HL-60/S4 treated with retinoic acid at 250 ng/mL for 4 days and 3 days (cell line): ENCODE data around the gene NSD2.

Experiments
- in situ Hi-C: fragments of 300-500 bp; cut with MboI; formaldehyde crosslinking; loops from 2 replicates; pipeline ENCODE4 v1.7.0; 2022; ENCODE audit warnings: low sequenced_read_pairs

Gene NSD2

DNA sequence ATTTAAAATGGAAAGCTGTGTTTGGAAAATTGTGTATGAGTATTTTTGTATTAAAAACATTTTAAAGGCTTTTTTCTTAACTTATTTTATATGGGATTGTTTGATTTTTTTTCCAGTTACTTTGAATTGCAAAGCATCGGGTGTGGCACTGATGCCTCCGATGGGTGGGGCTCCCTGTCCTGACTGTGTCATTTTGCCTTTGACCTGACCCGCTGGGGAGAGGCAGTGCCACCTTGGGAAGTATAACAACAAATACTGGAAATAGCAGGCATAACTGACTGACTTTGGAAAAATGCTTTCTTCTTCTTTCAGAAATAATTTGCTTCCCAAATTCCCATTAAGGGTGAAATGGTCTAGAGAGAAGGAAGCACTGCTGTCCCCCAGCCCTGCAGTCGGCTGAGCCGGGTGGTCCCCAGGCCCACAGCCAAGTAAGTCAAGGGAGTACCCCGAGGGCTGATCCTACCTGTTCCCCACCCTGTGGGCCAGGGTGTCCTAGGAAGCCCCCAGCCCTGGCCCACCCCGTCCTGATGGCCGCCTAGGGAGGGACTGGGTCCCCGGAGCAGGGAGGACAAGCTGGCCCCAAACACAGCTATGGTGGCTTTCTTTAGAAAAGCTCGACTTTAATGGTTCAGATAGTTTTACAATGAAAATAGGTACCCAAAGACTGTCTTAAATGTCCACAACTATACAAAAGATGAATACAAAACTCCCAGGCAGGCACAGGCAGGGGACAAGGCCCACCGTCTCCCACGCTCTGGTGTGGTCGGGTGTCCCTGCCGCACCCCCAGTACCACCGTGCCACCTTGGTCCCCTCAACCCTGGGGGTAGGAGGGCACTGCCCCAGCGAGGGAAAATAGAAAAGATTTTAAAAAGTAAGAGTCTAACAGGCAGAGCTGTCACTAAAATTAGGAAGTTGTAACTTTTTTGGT is 111.2 kb downstream of the NSD2 start:
- in situ Hi-C loops = no loop called here

GRCh38 chr4:1983053-1983845 is 112.1 kb downstream of the NSD2 start:
- in situ Hi-C loops = no loop called here

DNA sequence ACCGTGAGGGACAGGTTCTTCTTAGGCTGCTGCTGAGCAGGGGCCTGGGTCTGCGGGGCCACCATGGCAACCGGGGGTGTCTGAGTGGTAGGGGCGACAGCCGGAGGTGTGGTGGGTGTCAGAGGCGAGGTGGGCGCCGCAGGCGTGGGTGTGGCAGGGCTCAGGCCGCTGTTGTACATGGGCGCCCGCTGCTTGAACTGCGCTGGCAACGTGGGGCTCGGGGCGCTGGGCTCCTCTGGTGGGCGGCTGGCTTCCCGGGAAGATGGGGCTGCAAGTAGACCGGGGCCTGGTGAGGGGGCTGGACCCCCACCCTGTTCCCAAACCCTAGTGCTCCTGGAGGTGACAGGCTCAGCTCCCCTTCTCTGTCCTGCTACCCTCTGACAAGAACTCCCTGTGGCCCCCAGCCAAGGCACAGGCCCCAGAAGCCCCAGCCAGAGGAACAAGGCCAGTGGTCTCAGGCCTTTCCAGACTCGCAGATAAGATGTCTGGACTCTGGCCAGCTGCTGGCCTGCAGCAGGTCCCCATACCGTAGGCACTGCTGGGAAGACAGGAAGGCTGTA is 112.7 kb downstream of the NSD2 start:
- in situ Hi-C loops = no loop called here

DNA sequence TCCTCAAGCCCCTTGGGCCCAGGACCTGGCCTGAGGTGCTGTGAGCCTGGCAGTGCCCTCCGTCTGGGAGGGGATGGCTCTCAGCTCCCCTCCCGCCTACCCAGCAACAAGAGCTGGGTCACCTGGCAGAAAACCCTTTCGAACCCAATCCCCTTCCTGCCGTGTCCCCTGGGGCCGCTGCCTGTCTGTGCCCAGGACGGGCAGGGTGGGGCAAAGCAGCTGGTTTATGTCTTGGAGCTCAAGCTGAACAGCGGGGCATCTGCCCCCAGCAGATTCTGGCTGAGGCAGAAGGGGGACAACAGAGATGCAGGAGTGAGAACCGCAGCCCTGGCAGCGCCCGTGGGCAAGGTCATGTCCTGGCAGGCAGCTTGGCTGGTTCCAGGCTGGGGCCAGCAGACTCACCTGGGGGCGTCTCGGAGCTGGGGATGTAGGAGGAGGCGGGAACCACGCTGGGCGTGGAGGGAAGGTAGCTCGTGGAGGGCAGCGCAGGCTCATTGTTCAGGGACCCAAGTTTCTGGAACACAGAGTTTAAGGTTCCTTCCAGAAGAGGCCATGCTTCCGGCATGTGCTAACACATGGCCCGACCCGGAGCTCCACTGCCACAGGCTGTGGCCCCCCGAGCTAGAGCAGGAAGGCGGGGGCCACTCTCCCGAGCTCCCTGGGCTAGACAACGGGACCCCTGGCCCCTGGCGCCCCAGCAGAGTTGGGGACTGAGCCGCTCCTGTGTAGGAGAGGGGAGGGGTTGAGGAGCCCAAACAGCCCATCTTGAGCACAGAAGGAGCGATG is 113.4 kb downstream of the NSD2 start:
- in situ Hi-C loops = no loop called here

GRCh38 chr4:1985294-1985693 is 114.1 kb downstream of the NSD2 start:
- in situ Hi-C loops = no loop called here

GRCh38 chr4:1985780-1986577 is 114.8 kb downstream of the NSD2 start:
- in situ Hi-C loops = no loop called here

GRCh38 chr4:1986578-1987210 is 115.5 kb downstream of the NSD2 start:
- in situ Hi-C loops = no loop called here

DNA sequence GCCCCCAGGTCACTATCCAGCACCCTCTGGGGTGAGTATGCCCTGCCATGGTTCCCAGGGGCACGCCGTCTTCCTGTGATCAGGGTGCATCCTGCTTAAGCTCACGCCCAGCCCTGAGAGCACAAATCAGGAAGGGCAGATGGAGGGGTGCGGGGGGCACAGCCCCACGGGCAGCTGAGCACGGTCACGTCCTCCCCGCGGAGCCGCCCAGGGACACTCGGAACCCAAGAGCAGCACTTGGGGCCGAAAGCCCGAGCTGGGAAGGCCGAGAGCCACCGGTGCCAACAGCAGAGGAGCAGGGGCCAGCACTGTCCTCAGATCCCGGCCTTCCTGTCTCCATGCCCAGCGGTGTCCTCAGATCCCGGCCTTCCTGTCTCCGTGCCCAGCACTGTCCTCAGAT is 116.1 kb downstream of the NSD2 start:
- in situ Hi-C loops = no loop called here

DNA sequence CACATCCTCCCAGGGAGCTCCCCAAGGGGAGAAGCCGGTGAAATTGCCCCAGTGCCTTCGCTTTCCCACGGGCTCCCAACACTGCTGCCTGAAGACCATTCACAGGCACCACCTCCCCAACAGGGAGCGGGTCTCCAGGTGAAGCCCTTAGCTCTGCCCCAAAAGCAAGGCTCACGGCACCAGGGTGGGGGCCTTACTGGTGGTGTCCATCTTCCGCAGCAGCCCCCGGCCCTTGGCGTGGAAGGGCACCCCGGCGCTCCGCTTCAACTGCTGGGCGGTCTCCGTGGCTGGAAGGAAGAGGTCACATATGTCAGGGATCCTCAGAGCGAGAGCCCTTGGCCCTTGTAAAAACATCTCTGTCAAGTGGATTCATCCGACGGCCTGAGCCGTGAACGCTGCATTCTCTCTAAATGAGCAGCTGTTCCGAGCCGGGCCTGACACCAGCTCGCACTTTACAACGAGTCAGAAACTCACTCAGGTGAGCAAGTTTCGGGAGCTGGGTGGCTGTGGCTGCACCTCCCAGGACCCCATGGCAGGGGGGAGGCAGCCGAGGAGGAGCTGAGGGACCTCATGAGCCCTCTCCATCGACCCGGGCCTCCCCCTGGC is 116.6 kb downstream of the NSD2 start:
- in situ Hi-C loops = no loop called here

GRCh38 chr4:1988327-1988724 is 117.1 kb downstream of the NSD2 start:
- in situ Hi-C loops = no loop called here

- in situ Hi-C loops = no loop called here
These were observed 118.5 kb downstream of the NSD2 start for GRCh38 chr4:1989533-1990347.

DNA sequence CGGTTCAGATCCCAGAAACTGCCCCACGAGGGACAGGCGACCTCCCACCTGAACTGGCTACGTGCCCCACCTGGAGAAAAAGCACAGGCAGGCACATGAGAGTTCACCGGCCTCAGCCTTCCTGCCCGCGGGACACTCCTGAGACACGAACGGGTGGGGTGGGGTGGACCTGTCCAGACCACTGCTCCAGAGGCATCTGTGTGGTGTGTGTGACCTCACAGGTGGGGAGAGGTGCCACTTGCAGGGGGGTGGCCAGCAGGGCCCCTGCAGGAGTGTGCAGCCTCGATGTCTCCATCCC is 119.1 kb downstream of the NSD2 start:
- in situ Hi-C loops = no loop called here

DNA sequence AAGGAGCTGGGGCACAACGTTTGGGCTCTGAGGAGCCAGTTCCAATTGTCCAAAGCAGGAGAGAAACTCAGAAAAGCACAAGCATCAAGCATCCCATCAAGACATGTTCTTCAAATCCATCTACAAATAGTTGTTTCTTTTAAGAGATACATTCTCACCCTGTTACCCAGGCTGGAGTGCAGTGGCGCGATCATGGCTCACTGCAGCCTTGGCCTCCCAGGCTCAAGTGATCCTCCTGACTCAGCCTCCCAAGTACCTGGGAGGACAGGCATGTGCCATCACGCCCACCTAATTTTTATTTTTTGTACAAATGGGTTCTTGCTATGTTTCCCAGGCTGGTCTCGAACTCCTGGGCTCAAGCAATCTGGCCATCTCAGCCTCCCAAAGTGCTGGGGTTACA is 119.5 kb downstream of the NSD2 start:
- in situ Hi-C loops = no loop called here

GRCh38 chr4:1991087-1991486 is 119.9 kb downstream of the NSD2 start:
- in situ Hi-C loops = no loop called here

GRCh38 chr4:1991596-1992434 is 120.6 kb downstream of the NSD2 start:
- in situ Hi-C loops = no loop called here

DNA sequence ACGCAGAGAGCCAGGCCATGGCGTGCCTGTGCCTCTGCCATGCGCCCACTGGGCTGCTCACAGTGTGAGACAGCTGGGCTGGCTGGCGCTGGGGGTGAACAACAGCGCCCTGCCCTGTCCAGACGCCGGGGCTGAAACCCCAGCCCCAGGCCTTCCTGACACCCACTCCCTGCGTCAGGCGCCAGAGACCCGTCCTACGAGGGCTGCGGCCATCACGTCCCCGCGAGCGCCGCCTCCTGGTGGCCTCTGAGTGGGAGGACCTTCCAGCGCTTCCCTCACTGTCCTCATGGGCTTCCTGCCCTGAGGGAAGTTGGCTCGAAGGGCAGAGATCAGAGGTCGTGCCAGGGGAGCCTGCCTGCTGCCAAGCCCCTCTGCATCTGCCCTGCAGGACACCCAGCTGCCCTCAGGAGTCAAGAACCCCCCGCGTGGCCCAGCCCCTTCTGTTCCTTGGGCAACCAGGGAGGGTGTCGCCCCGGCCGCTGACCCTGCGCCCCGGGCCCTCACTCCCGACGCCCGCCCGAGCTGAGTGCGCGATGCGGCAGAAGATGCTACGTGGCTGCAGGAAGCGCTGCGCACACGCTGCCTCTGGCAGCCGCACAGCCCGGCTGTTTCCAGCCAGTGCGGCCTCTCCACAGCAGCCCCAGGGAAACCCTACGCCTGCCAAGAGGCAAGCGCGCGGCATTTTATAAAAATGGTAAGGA is 121.4 kb downstream of the NSD2 start:
- in situ Hi-C loops = no loop called here

- in situ Hi-C loops = no loop called here
These were observed 122.0 kb downstream of the NSD2 start for GRCh38 chr4:1993169-1993516.
